UCSD-AML1 (cell line): Measurements from ENCODE around the gene RNF115.
"Not testable (repeated sequence)": the region's sequence is repeated elsewhere in the genome, so short reads cannot be mapped to it uniquely, and the experiment has no call there.

Experiments
- DNase-seq: peaks from one replicate; lab custom pipeline; 2025; ENCODE audit not compliant: unreplicated experiment; lab: John Stamatoyannopoulos, UW

Gene RNF115

GRCh38 chr1:145747398-145748247 is 76.3 kb downstream of the RNF115 start:
- no peak for DNase-seq

- no peak for DNase-seq
Measured at GRCh38 chr1:145740269-145740668, 83.6 kb downstream of the RNF115 start.

GRCh38 chr1:145736191-145736590 is 87.7 kb downstream of the RNF115 start:
- DNase-seq = no peak

- no peak for DNase-seq
Measured at GRCh38 chr1:145730900-145731299, 93.0 kb downstream of the RNF115 start.

GRCh38 chr1:145730467-145730866 is 93.4 kb downstream of the RNF115 start:
- DNase-seq = no peak

- DNase-seq = no peak
Measured at GRCh38 chr1:145729666-145730436, 94.0 kb downstream of the RNF115 start.

- DNase-seq = no peak
Measured at GRCh38 chr1:145729196-145729595, 94.7 kb downstream of the RNF115 start.

- not testable (repeated sequence) for DNase-seq
Measured at GRCh38 chr1:145726193-145726592, 97.7 kb downstream of the RNF115 start.

GRCh38 chr1:145720878-145721671 is 102.8 kb downstream of the RNF115 start:
- DNase-seq = peak; percentile 62

- no peak for DNase-seq
Measured at GRCh38 chr1:145720556-145720877, 103.4 kb downstream of the RNF115 start.

- DNase-seq = no peak
Measured at GRCh38 chr1:145719230-145720079, 104.4 kb downstream of the RNF115 start, which contains the start of gene CD160. TSS of gene CD160 (plus strand) at chr1:145719499. CDS start at chr1:145728328, 8,829 bp downstream.

- not testable (repeated sequence) for DNase-seq
Measured at GRCh38 chr1:145718465-145718864, 105.4 kb downstream of the RNF115 start.

GRCh38 chr1:145717833-145718232 is 106.1 kb downstream of the RNF115 start:
- no peak for DNase-seq

- no peak for DNase-seq
Measured at GRCh38 chr1:145716641-145717345, 107.1 kb downstream of the RNF115 start.

GRCh38 chr1:145714524-145715111 is 109.3 kb downstream of the RNF115 start:
- no peak for DNase-seq

- no peak for DNase-seq
Measured at GRCh38 chr1:145711213-145711651, 112.7 kb downstream of the RNF115 start.

GRCh38 chr1:145710291-145711027 is 113.4 kb downstream of the RNF115 start:
- DNase-seq = no peak

- no peak for DNase-seq
Measured at GRCh38 chr1:145708063-145708462, 115.8 kb downstream of the RNF115 start.
